H1 (cell line): ENCODE measurements around the gene FOXN4. TPM values are rescaled to one million over a fixed set of nuclear protein-coding genes. Genes with fewer than 3 reads are reported as not detected.

Source experiments
- CTCF ChIA-PET: fragments of 300-600 bp; sonication (Branson Sonifier 250); formaldehyde crosslinking; loops from one replicate; lab custom pipeline; 2021; ENCODE audit not compliant: partially characterized antibody; lab: Charles Lee
- POLR2A ChIA-PET: fragments of 300-600 bp; sonication (Branson Sonifier 250); formaldehyde crosslinking; loops from one replicate; lab custom pipeline; 2021; ENCODE audit warnings: inconsistent platforms; ENCODE audit not compliant: partially characterized antibody; lab: Charles Lee
- DNase-seq, 2 experiments: peaks; one replicate each; pipeline versions ENCODE4 v3.0.0 to v3.0.0-alpha.2; 2010 to 2022; ENCODE audit warnings: low spot score in 2 of 2, low read depth in 1 of 2, mixed read lengths in 1 of 2
- FAIRE-seq: peaks from 2 replicates; lab custom pipeline; 2011; peaks lifted over from hg19 to GRCh38; lab: Jason Lieb, UNC
- H2AFZ ChIP-seq: 2 replicates; pipeline ENCODE4 v1.8.1; 2012; ENCODE audit warnings: low read length, inconsistent platforms
- H2AK5ac ChIP-seq: 2 replicates; pipeline ENCODE4 v1.6.1; 2013; ENCODE audit warnings: low read depth, low read length
- H2BK120ac ChIP-seq: replicated peaks from 2 replicates; pipeline ENCODE3; 2013; ENCODE audit warnings: low read depth, low read length, inconsistent platforms
- H2BK12ac ChIP-seq: 2 replicates; pipeline ENCODE4 v1.6.1; 2013; ENCODE audit warnings: low read depth, low read length
- H2BK15ac ChIP-seq: 2 replicates; pipeline ENCODE4 v1.6.1; 2013; ENCODE audit warnings: low read length
- H2BK20ac ChIP-seq: 2 replicates; pipeline ENCODE4 v1.6.1; 2013; ENCODE audit warnings: low read length
- H2BK5ac ChIP-seq: 2 replicates; pipeline ENCODE4 v1.6.1; 2013; ENCODE audit warnings: low read depth, low read length
- H3K14ac ChIP-seq: 2 replicates; pipeline ENCODE4 v1.6.1; 2013; ENCODE audit warnings: inconsistent platforms; ENCODE audit not compliant: insufficient read length
- H3K18ac ChIP-seq: 2 replicates; pipeline ENCODE4 v1.6.1; 2013; ENCODE audit warnings: low read length; ENCODE audit errors: extremely low read depth
- H3K23ac ChIP-seq: 2 replicates; pipeline ENCODE4 v1.6.1; 2013; ENCODE audit warnings: inconsistent platforms; ENCODE audit not compliant: insufficient read length
- H3K23me2 ChIP-seq: 2 replicates; pipeline ENCODE4 v1.6.1; 2013; ENCODE audit warnings: low read depth, low read length
- H3K27ac ChIP-seq: 2 replicates; pipeline ENCODE4 v1.6.1; 2011; ENCODE audit warnings: low read depth, low read length, inconsistent platforms
- H3K27me3 ChIP-seq, 4 experiments: replicated peaks in 1 of 4; 1 replicate in 1 of 4; 2 replicates in 3 of 4; pipeline versions ENCODE4 v1.6.1 to v1.8.1; 2011 to 2013; ENCODE audit warnings: low read length in 3 of 4, mild to moderate bottlenecking in 3 of 4, inconsistent platforms in 2 of 4, mixed read lengths in 2 of 4, moderate library complexity in 1 of 4; ENCODE audit not compliant: control insufficient read depth in 3 of 4, insufficient read depth in 3 of 4; ENCODE audit errors: extremely low read depth in 1 of 4
- H3K36me3 ChIP-seq, 4 experiments: 2 replicates each; pipeline versions ENCODE4 v1.6.1 to v1.8.1; 2011 to 2013; ENCODE audit warnings: mild to moderate bottlenecking in 4 of 4, low read length in 3 of 4, moderate library complexity in 2 of 4, control low read depth in 1 of 4, inconsistent platforms in 1 of 4; ENCODE audit not compliant: insufficient read depth in 4 of 4, control insufficient read depth in 2 of 4
- H3K4ac ChIP-seq: replicated peaks from 2 replicates; pipeline ENCODE3; 2013; ENCODE audit warnings: low read length, low read depth, mixed read lengths, inconsistent platforms; ENCODE audit not compliant: insufficient read length
- H3K4me1 ChIP-seq, 4 experiments: replicated peaks in 1 of 4; 1 replicate in 1 of 4; 2 replicates in 3 of 4; pipeline versions ENCODE4 v1.6.1 to v1.8.1; 2011 to 2013; ENCODE audit warnings: low read length in 3 of 4, inconsistent platforms in 2 of 4, mixed read lengths in 1 of 4; ENCODE audit not compliant: insufficient read depth in 4 of 4, control insufficient read depth in 3 of 4
- H3K4me2 ChIP-seq, 2 experiments: 2 replicates each; pipeline versions ENCODE4 v1.6.1 to v1.8.1; 2011 to 2013; ENCODE audit warnings: low read depth in 2 of 2, low read length in 2 of 2, control low read depth in 1 of 2, inconsistent platforms in 1 of 2, mild to moderate bottlenecking in 1 of 2; ENCODE audit not compliant: insufficient read depth in 1 of 2
- H3K4me3 ChIP-seq, 4 experiments: fragments of 200-600, 300-600 bp in 1 of 4; sonication (generic), shearing (Covaris generic), sonication (Bioruptor Twin) in 1 of 4; 2 replicates each; pipeline versions ENCODE4 v1.5.1 to v1.8.1; 2011 to 2016; ENCODE audit warnings: low read length in 4 of 4, low read depth in 3 of 4, control low read depth in 2 of 4, inconsistent platforms in 2 of 4, mild to moderate bottlenecking in 2 of 4, mixed read lengths in 1 of 4, moderate library complexity in 1 of 4; ENCODE audit not compliant: insufficient read depth in 2 of 4; ENCODE audit errors: extremely low read depth in 1 of 4
- H3K56ac ChIP-seq: replicated peaks from 2 replicates; pipeline ENCODE3; 2013; ENCODE audit warnings: low read depth, mild to moderate bottlenecking, mixed read lengths, low read length, inconsistent platforms; ENCODE audit not compliant: insufficient read length
- H3K79me1 ChIP-seq: 2 replicates; pipeline ENCODE4 v1.6.1; 2013; ENCODE audit warnings: low read depth, low read length, control low read depth
- H3K79me2 ChIP-seq, 2 experiments: 2 replicates each; pipeline versions ENCODE4 v1.6.1 to v1.8.1; 2012 to 2013; ENCODE audit warnings: low read length in 2 of 2, mild to moderate bottlenecking in 2 of 2, inconsistent platforms in 1 of 2; ENCODE audit not compliant: insufficient read depth in 2 of 2, control insufficient read depth in 1 of 2
- H3K9ac ChIP-seq, 4 experiments: replicated peaks in 1 of 4; 1 replicate in 1 of 4; 2 replicates in 3 of 4; pipeline versions ENCODE4 v1.6.1 to v1.8.1; 2011 to 2013; ENCODE audit warnings: low read depth in 3 of 4, low read length in 3 of 4, control low read depth in 2 of 4, mild to moderate bottlenecking in 2 of 4, moderate library complexity in 2 of 4, inconsistent platforms in 1 of 4; ENCODE audit errors: extremely low read depth in 1 of 4
- H3K9me3 ChIP-seq, 2 experiments: 2 replicates each; pipeline versions ENCODE4 v1.6.1 to v1.8.1; 2012 to 2013; ENCODE audit warnings: mild to moderate bottlenecking in 2 of 2, moderate library complexity in 2 of 2, control low read depth in 1 of 2, inconsistent platforms in 1 of 2, low read depth in 1 of 2, low read length in 1 of 2, mixed read lengths in 1 of 2; ENCODE audit not compliant: insufficient read depth in 2 of 2
- H4K20me1 ChIP-seq, 2 experiments: replicated peaks in 1 of 2; 2 replicates each; pipeline versions ENCODE3 to v1.8.1; 2011 to 2013; ENCODE audit warnings: inconsistent platforms in 2 of 2, low read length in 2 of 2, mild to moderate bottlenecking in 1 of 2; ENCODE audit not compliant: insufficient read depth in 2 of 2, control insufficient read depth in 1 of 2
- H4K5ac ChIP-seq: 2 replicates; pipeline ENCODE4 v1.6.1; 2013; ENCODE audit warnings: low read length, low read depth, mixed read lengths, inconsistent platforms; ENCODE audit not compliant: insufficient read length
- H4K8ac ChIP-seq: 2 replicates; pipeline ENCODE4 v1.8.0; 2013; ENCODE audit warnings: mild to moderate bottlenecking, moderate library complexity, low read length, inconsistent platforms; ENCODE audit not compliant: insufficient read depth; ENCODE audit errors: extremely low read depth
- H4K91ac ChIP-seq: replicated peaks from 2 replicates; pipeline ENCODE3; 2013; ENCODE audit warnings: low read length, mixed read lengths, inconsistent platforms; ENCODE audit not compliant: insufficient read length
- ASH2L ChIP-seq: fragments of 200-600, 300-600 bp; sonication (generic); IDR thresholded peaks from one replicate; pipeline ENCODE4 v1.7.1; 2017; ENCODE audit warnings: low read length
- CBX5 ChIP-seq: fragments of 300-800, 300-1000 bp; sonication (generic); IDR thresholded peaks from 2 replicates; pipeline ENCODE4 v1.7.1; 2016; ENCODE audit warnings: antibody characterized with exemption, low read length, low read depth
- CTBP2 ChIP-seq: IDR thresholded peaks from 2 replicates; pipeline ENCODE4 v1.7.0; 2011; ENCODE audit warnings: borderline replicate concordance, mild to moderate bottlenecking, moderate library complexity, mixed read lengths, low read length; ENCODE audit not compliant: insufficient read depth, insufficient read length
- E2F6 ChIP-seq: IDR thresholded peaks from 2 replicates; pipeline ENCODE4 v1.6.1; 2012; ENCODE audit warnings: inconsistent platforms
- SIRT6 ChIP-seq: IDR thresholded peaks from one replicate; pipeline ENCODE4 v1.7.1; 2012; ENCODE audit warnings: low read length, inconsistent platforms
- SP1 ChIP-seq: IDR thresholded peaks from 2 replicates; pipeline ENCODE4 v1.6.1; 2011; ENCODE audit warnings: low read depth, low read length
- WGBS, 2 experiments: shearing (Covaris generic) in 1 of 2; methylation state at CpG; one replicate each; pipeline versions ENCODE4 v1.1.6 to v1.1.7; 2013 to 2015; ENCODE audit warnings: low lambda C conversion rate in 2 of 2, mixed read lengths in 2 of 2, inconsistent platforms in 1 of 2, low coverage in 1 of 2, missing lambda C conversion rate in 1 of 2; ENCODE audit not compliant: insufficient replicate concordance in 2 of 2, insufficient coverage in 1 of 2, insufficient read length in 1 of 2; ENCODE audit errors: extremely low coverage in 1 of 2, missing lambda C conversion rate in 1 of 2; 5-methylcytosine and 5-hydroxymethylcytosine counted together
- polyA plus RNA-seq, 7 experiments: library from polyadenylated mRNA; depleted of rRNA in 3 of 7; stranded (reverse) in 5 of 7; unstranded in 2 of 7; fragments of >200 nt in 5 of 7; fragments of 200-250 nt in 2 of 7; gene quantifications; 1 replicate in 5 of 7; 2 replicates in 1 of 7; 4 replicates in 1 of 7; pipeline versions ENCODE4 v1.2.1 to v1.2.3, GENCODE V29; 2011 to 2013; ENCODE audit warnings: missing spikeins in 2 of 7, mixed read lengths in 2 of 7
- total RNA-seq: library from RNA; stranded (reverse); fragmentation: NEBNext Ultra II Directional; extraction: Animal tissue kit (Norgen Biotek cat#: 25700); gene quantifications from 2 replicates; pipeline ENCODE4 v1.2.1, GENCODE V29; 2021

FOXN4 gene
- total and polyA plus RNA-seq, 2 of the 8 experiments (the other 6 are each of a cell fraction or from before 2014, with no cell fraction given), result 0.26 to 0.29 TPM

- H2AK5ac ChIP-seq, result no peak overlapping the region
- H3K4me2 ChIP-seq, result no peak overlapping the region
- H4K8ac ChIP-seq, result no peak overlapping the region
- no peak overlapping the region for H2AFZ ChIP-seq
- TF ChIP-seq SP1 (no peak), CBX5 (no peak), CTBP2 (no peak), SIRT6 (no peak), E2F6 (no peak), ASH2L (no peak)
- H3K23ac ChIP-seq, result no peak overlapping the region
- H4K5ac ChIP-seq, result no peak overlapping the region
- H3K4ac ChIP-seq, result no peak overlapping the region
- H3K4me1 ChIP-seq, result no peaks in the 10 kb centered on the region
- H3K23me2 ChIP-seq, result no peaks in the 10 kb centered on the region
- no peak overlapping the region for H2BK15ac ChIP-seq
- FAIRE-seq, result no peak
- ChIA-PET CTCF (interaction anchor here (0.8 to 2.3 kb wide), 5 partner anchors 11 to 296 kb away, joined by 3 to 9 read pairs (median 5); no protein-coding TSS in a partner anchor), POLR2A (interaction anchor here (1.5 kb wide), 1 partner anchor 8 kb away, joined by 3 read pairs; no protein-coding TSS in a partner anchor)
- H3K9me3 ChIP-seq, result no peaks in the 10 kb centered on the region
- 0 out of 2 replicates have a peak overlapping the region, but pooled peaks have one; percentile 22 for H2BK12ac ChIP-seq
- H3K9ac ChIP-seq, result no peak overlapping the region
- H2BK5ac ChIP-seq, result no peak overlapping the region
- H4K91ac ChIP-seq, result no peak overlapping the region
- H3K36me3 ChIP-seq, result no peaks in the 10 kb centered on the region
- no peak for DNase-seq
- no peak overlapping the region for H3K18ac ChIP-seq
- WGBS, 2 experiments, result 87% methylated on average over 3 of the region's 3 CpGs; no CpG with 5 or more reads in 1 of the 2 experiments
- H3K27me3 ChIP-seq, result peaks cover 0 to 8% (median 2%) of the 10 kb centered on the region in 4 experiments; a peak in 3 of 7 replicates
- H3K79me2 ChIP-seq, result no peaks in the 10 kb centered on the region
- no peak overlapping the region for H3K56ac ChIP-seq
- no peak overlapping the region for H2BK20ac ChIP-seq
- no peak overlapping the region for H3K4me3 ChIP-seq
- H3K79me1 ChIP-seq, result no peaks in the 10 kb centered on the region
- H4K20me1 ChIP-seq, result peaks cover 0 to 2% of the 10 kb centered on the region in 2 experiments
- H2BK120ac ChIP-seq, result no peak overlapping the region
- no peak overlapping the region for H3K14ac ChIP-seq
- no peak overlapping the region for H3K27ac ChIP-seq
Measured at GRCh38 chr12:109301643-109302168, 7.4 kb downstream of the FOXN4 start.
